Measurements from ENCODE around the gene CNKSR1.
A peak's percentile ranks its signal among the peaks of the same experiment; 100 is the strongest.

CNKSR1 gene

DNA sequence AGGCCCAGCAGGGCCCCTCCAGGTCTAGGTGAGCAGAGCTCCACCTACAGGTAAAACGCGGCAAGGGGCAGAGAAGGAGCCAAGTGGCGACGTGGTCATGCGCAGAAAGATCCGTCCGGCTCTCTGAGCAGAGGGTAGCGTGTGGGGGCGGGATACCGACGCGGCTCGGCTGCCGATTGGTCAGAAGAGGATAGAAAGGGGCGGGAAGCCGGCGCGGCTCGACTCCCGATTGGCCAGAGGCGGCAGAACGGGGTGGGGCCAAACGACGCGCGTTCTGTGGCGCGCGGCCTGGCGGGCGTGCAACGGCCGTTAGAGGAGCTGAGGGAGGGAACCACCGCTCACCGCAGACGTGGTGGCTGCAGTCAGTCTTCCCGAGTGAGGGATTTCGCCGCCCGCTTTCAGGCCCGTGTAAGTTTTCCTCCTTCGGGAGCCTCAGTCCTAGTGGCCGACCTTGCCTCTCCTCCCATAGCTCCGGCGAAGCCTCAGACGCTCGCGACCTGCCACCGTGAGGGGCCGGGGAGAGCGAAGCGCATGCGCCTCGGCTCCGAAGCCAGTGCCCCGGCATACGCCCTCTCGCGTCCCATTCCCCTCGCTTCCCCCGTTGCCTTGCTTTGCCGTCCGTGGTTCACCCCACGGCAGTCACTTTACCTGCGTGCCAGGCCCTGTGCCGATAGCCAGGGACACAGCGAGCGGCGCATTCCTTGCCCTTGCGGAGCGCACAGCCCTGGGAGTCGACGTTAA is 56.8 kb downstream of the CNKSR1 start, which contains the start of gene CEP85:
Gene CEP85 (plus strand): TSS at position 298 of the 741 bp plus-strand sequence. CDS start 5,584 bp downstream, outside the sequence.
- DNase-seq: peak; percentile 90 to 96

GRCh38 chr1:26234644-26235370 is 57.5 kb downstream of the CNKSR1 start:
- DNase-seq: peak in 1 of 2 experiments; percentile 61

- no peak for DNase-seq
These were observed 60.1 kb downstream of the CNKSR1 start for GRCh38 chr1:26237230-26237966.

Measured in NCI-H524 (cell line).